IMR-90 (cell line): ENCODE results near the gene IREB2. TPM values are rescaled to one million over a fixed set of nuclear protein-coding genes. Genes with fewer than 3 reads are reported as not detected.

Experiments used
- ATAC-seq: fragments of 200-7000 bp; cut with Tn5 transposase; 2 replicates; pipeline ENCODE4 v1.9.1; 2020; ENCODE audit warnings: low read depth, mild to moderate bottlenecking, moderate library complexity
- BruUV-seq: library from RNA; stranded (reverse); fragments of 400-500 nt; replicated peaks from 2 replicates; lab custom pipeline; 2021; lab: Mats Ljungman, UMichigan
- CTCF ChIA-PET: fragments of 300-600 bp; formaldehyde crosslinking; extraction: SDS; loops from one replicate; lab custom pipeline; 2021; ENCODE audit warnings: antibody characterized with exemption; lab: Yijun Ruan, JAX
- POLR2A ChIA-PET: fragments of 300-600 bp; sonication (Branson Sonifier 250); formaldehyde crosslinking; loops from one replicate; lab custom pipeline; 2022; ENCODE audit warnings: antibody characterized with exemption; ENCODE audit not compliant: unreplicated experiment; lab: Charles Lee
- DNase-seq: peaks from one replicate; pipeline ENCODE4 v3.0.0; 2013
- H2AFZ ChIP-seq: replicated peaks from 2 replicates; pipeline ENCODE3; 2013; ENCODE audit warnings: low read length, mild to moderate bottlenecking; ENCODE audit not compliant: poor library complexity
- H2AK5ac ChIP-seq: 2 replicates; pipeline ENCODE4 v1.6.1; 2013; ENCODE audit warnings: low read depth, low read length, inconsistent platforms
- H2AK9ac ChIP-seq: replicated peaks from 2 replicates; pipeline ENCODE3; 2013; ENCODE audit warnings: mild to moderate bottlenecking, low read depth, low read length, moderate library complexity; ENCODE audit not compliant: poor library complexity
- H2BK120ac ChIP-seq: 2 replicates; pipeline ENCODE4 v1.6.1; 2013; ENCODE audit warnings: low read depth, low read length, inconsistent platforms
- H2BK15ac ChIP-seq: 3 replicates; pipeline ENCODE4 v1.6.1; 2013; ENCODE audit warnings: low read depth, low read length, inconsistent platforms
- H2BK20ac ChIP-seq: 2 replicates; pipeline ENCODE4 v1.6.1; 2013; ENCODE audit warnings: low read depth, mild to moderate bottlenecking, inconsistent platforms, low read length, moderate library complexity
- H2BK5ac ChIP-seq: 2 replicates; pipeline ENCODE4 v1.6.1; 2013; ENCODE audit warnings: mild to moderate bottlenecking, low read depth, low read length, inconsistent platforms; ENCODE audit not compliant: poor library complexity, severe bottlenecking
- H3K14ac ChIP-seq: replicated peaks from 2 replicates; pipeline ENCODE4 v1.6.1; 2013; ENCODE audit warnings: low read depth, low read length, inconsistent platforms
- H3K18ac ChIP-seq: 2 replicates; pipeline ENCODE4 v1.6.1; 2013; ENCODE audit warnings: low read depth, low read length, control low read depth
- H3K23ac ChIP-seq: 2 replicates; pipeline ENCODE4 v1.6.1; 2013; ENCODE audit warnings: low read depth, low read length, inconsistent platforms
- H3K27ac ChIP-seq: 2 replicates; pipeline ENCODE4 v1.5.1; 2013; ENCODE audit warnings: mild to moderate bottlenecking, control low read depth, low read length; ENCODE audit not compliant: insufficient read depth
- H3K27me3 ChIP-seq: 2 replicates; pipeline ENCODE4 v1.6.1; 2013; ENCODE audit warnings: low read length; ENCODE audit not compliant: control insufficient read depth, insufficient read depth
- H3K36me3 ChIP-seq: 2 replicates; pipeline ENCODE4 v1.6.1; 2013; ENCODE audit warnings: low read length, mixed read lengths; ENCODE audit not compliant: control insufficient read depth, insufficient read depth
- H3K4ac ChIP-seq: 2 replicates; pipeline ENCODE4 v1.6.1; 2013; ENCODE audit warnings: low read depth, low read length, inconsistent platforms
- H3K4me1 ChIP-seq: 2 replicates; pipeline ENCODE4 v1.6.1; 2013; ENCODE audit warnings: low read length, mixed read lengths; ENCODE audit not compliant: control insufficient read depth, insufficient read depth
- H3K4me2 ChIP-seq: 2 replicates; pipeline ENCODE4 v1.6.1; 2013; ENCODE audit warnings: low read depth, mild to moderate bottlenecking, control low read depth, low read length, moderate library complexity
- H3K4me3 ChIP-seq: 2 replicates; pipeline ENCODE4 v1.5.1; 2013; ENCODE audit warnings: low read depth, mild to moderate bottlenecking, control low read depth, low read length, moderate library complexity; ENCODE audit not compliant: insufficient read depth
- H3K56ac ChIP-seq: 2 replicates; pipeline ENCODE4 v1.6.1; 2013; ENCODE audit warnings: low read length, inconsistent platforms; ENCODE audit not compliant: insufficient read depth; ENCODE audit errors: extremely low read depth
- H3K79me1 ChIP-seq, 2 experiments: 2 replicates each; pipeline ENCODE4 v1.6.1; 2013; ENCODE audit warnings: low read length in 2 of 2, inconsistent platforms in 1 of 2, low read depth in 1 of 2
- H3K9ac ChIP-seq: 2 replicates; pipeline ENCODE4 v1.6.1; 2013; ENCODE audit warnings: low read depth, low read length, control low read depth
- H3K9me1 ChIP-seq: 2 replicates; pipeline ENCODE4 v1.6.1; 2013; ENCODE audit warnings: low read length, inconsistent platforms; ENCODE audit not compliant: insufficient read depth
- H3K9me3 ChIP-seq: 2 replicates; pipeline ENCODE4 v1.6.1; 2013; ENCODE audit warnings: low read length; ENCODE audit not compliant: control insufficient read depth, insufficient read depth
- H4K20me1 ChIP-seq: 2 replicates; pipeline ENCODE4 v1.6.1; 2013; ENCODE audit warnings: low read length, inconsistent platforms; ENCODE audit not compliant: insufficient read depth
- H4K5ac ChIP-seq: 2 replicates; pipeline ENCODE4 v1.6.1; 2013; ENCODE audit warnings: mild to moderate bottlenecking, low read depth, low read length, control low read depth
- H4K8ac ChIP-seq, 2 experiments: 2 replicates each; pipeline ENCODE4 v1.6.1; 2013; ENCODE audit warnings: low read depth in 2 of 2, low read length in 2 of 2, control low read depth in 1 of 2, inconsistent platforms in 1 of 2
- H4K91ac ChIP-seq: 2 replicates; pipeline ENCODE4 v1.6.1; 2013; ENCODE audit warnings: low read depth, low read length, inconsistent platforms; ENCODE audit not compliant: insufficient read depth
- CHD1 ChIP-seq: IDR thresholded peaks from 2 replicates; pipeline ENCODE4 v1.6.1; 2012; ENCODE audit warnings: low read depth, low read length, improper control_type of control experiment
- POLR2A ChIP-seq: IDR thresholded peaks from 2 replicates; pipeline ENCODE4 v1.6.1; 2012; ENCODE audit warnings: mild to moderate bottlenecking, low read depth, low read length
- WGBS, 2 experiments: methylation state at CpG; one replicate each; pipeline versions ENCODE4 v1.1.5 to v1.1.7; 2013; ENCODE audit warnings: missing lambda C conversion rate in 2 of 2; ENCODE audit not compliant: insufficient read length in 1 of 2; ENCODE audit errors: extremely low coverage in 2 of 2; 5-methylcytosine and 5-hydroxymethylcytosine counted together
- dilution Hi-C: fragments of 300-500 bp; cut with HindIII; formaldehyde crosslinking; loops from one replicate; pipeline ENCODE4 v1.14.3; 2018; ENCODE audit warnings: low sequenced_read_pairs; ENCODE audit not compliant: unreplicated experiment
- in situ Hi-C: fragments of 300-500 bp; cut with MboI; formaldehyde crosslinking; loops from 3 replicates; pipeline ENCODE4 v1.14.3; 2019; ENCODE audit warnings: low sequenced_read_pairs, inconsistent platforms, mixed read lengths
- intact Hi-C: fragments of 100-400 bp; cut with micrococcal nuclease; formaldehyde crosslinking; loops from 2 replicates; pipeline ENCODE4 v1.10.0; 2022
- polyA plus RNA-seq, 3 experiments: library from polyadenylated mRNA; depleted of rRNA; stranded (reverse); fragments of >200 nt; gene quantifications; 2 replicates each; pipeline ENCODE4 v1.2.3, GENCODE V29; 2012; ENCODE audit warnings: low replicate concordance in 1 of 3
- total RNA-seq: library from RNA; depleted of rRNA; stranded (reverse); fragments of >200 nt; gene quantifications from 2 replicates; pipeline ENCODE4 v1.2.3, GENCODE V29; 2012

IREB2 gene
- total and polyA plus RNA-seq, 2 of the 4 experiments (the other 2 are of a cell fraction), result 12.2 to 13.5 TPM

- in situ Hi-C loops, result no loop called here
- dilution Hi-C loops, result no loop called here
- H2BK5ac ChIP-seq, result no peak overlapping the region
- H3K18ac ChIP-seq, result no peak overlapping the region
- 0 out of 2 replicates have a peak, but pooled peaks cover 3% of the 10 kb centered on the region for H3K9me1 ChIP-seq
- ATAC-seq (no peak), DNase-seq (no peak)
- H3K4me1 ChIP-seq, result no peaks in the 10 kb centered on the region
- H3K9ac ChIP-seq, result no peak overlapping the region
- no peak overlapping the region for H2AK5ac ChIP-seq
- H2AK9ac ChIP-seq, result no peak overlapping the region
- no peaks in the 10 kb centered on the region for H3K9me3 ChIP-seq
- no peak overlapping the region for H3K56ac ChIP-seq
- H3K4ac ChIP-seq, result no peak overlapping the region
- H2BK120ac ChIP-seq, result no peak overlapping the region
- H3K4me2 ChIP-seq, result no peak overlapping the region
- no peaks in the 10 kb centered on the region for H3K36me3 ChIP-seq
- no peak for TF ChIP-seq CHD1
- TF ChIP-seq POLR2A, result no peak
- H3K27me3 ChIP-seq, result peaks cover 60% of the 10 kb centered on the region
- H2AFZ ChIP-seq, result no peak overlapping the region
- H2BK15ac ChIP-seq, result no peak overlapping the region
- H3K23ac ChIP-seq, result no peak overlapping the region
- H4K20me1 ChIP-seq, result no peaks in the 10 kb centered on the region
- WGBS, 2 experiments, result 16% methylated on average over 3 of the region's 7 CpGs; no CpG with 5 or more reads in 1 of the 2 experiments
- no TSS peak for BruUV-seq
- no peak overlapping the region for H4K91ac ChIP-seq
- no peaks in the 10 kb centered on the region for H3K79me1 ChIP-seq
- no peak overlapping the region for H4K5ac ChIP-seq
- H3K14ac ChIP-seq, result no peak overlapping the region
- H4K8ac ChIP-seq, result no peak overlapping the region
- no peak overlapping the region for H3K27ac ChIP-seq
- intact Hi-C loops, result no loop called here
- CTCF ChIA-PET, result no interaction called here
- no peak overlapping the region for H3K4me3 ChIP-seq
- POLR2A ChIA-PET, result no interaction called here
- H2BK20ac ChIP-seq, result no peak overlapping the region
Measured at GRCh38 chr15:78389322-78389721, 48.7 kb upstream of the IREB2 start.
